ENCODE results near the gene NKAIN4. TPM values are rescaled to one million over a fixed set of nuclear protein-coding genes. Genes with fewer than 3 reads are reported as not detected.

NKAIN4 gene
- total RNA-seq, 1 experiment from 2014 or later = not detected

DNA sequence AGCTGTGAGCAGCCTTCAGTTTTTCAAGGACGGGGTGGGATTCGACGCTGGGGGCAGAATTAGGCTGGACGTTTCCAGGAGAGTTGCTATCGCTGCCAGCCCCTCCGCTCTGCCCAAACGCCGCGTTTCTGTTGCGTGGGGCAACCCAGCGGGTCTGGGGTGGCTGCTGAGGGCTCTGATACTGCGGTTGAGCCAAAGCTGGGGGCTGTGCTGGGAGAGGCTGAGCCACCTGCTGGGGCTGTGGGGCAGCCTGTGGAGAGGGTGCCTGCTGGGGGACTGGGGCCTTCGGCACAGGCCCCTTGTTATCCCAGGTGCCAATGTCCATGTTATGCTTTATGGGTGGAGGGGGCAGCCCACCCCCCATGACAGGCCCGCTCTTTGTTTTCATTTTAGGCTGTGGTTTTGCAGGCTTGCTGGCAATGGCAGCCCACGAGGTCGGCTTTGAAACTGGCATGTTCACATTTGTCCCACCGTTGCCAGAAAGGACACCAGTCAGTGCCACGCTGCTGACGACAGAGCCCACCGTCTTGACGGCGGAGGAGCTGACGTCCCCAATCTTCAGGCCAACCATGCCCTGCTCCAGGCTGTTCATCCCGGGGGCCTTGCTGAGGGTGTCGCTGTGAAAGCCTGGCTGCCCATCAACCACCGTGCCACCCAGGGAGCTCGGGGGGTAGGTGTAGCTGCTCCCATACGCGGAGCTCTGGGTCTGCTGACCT, 51.3 kb downstream of the NKAIN4 start:
- POLR2A ChIA-PET (ENCODE audit: low non-redundant PET) = no interaction called here
- H3K27ac ChIP-seq (ENCODE audit: low read depth, low read length, poor library complexity, severe bottlenecking) = no peak overlapping the region
- CTCF ChIA-PET = no interaction called here
- DNase-seq (ENCODE audit: low spot score) = no peak
- TF ChIP-seq, protein P1, sequence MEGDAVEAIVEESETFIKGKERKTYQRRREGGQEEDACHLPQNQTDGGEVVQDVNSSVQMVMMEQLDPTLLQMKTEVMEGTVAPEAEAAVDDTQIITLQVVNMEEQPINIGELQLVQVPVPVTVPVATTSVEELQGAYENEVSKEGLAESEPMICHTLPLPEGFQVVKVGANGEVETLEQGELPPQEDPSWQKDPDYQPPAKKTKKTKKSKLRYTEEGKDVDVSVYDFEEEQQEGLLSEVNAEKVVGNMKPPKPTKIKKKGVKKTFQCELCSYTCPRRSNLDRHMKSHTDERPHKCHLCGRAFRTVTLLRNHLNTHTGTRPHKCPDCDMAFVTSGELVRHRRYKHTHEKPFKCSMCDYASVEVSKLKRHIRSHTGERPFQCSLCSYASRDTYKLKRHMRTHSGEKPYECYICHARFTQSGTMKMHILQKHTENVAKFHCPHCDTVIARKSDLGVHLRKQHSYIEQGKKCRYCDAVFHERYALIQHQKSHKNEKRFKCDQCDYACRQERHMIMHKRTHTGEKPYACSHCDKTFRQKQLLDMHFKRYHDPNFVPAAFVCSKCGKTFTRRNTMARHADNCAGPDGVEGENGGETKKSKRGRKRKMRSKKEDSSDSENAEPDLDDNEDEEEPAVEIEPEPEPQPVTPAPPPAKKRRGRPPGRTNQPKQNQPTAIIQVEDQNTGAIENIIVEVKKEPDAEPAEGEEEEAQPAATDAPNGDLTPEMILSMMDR (conservative IDR thresholded peaks at IDR 0.05; ENCODE audit: low read depth, low read length) = no peak
- TF ChIP-seq EZH2 (IDR thresholded peaks at IDR 0.05; ENCODE audit: borderline replicate concordance, low read depth, low read length, poor library complexity, severe bottlenecking) = no peak
- BruUV-seq (replicated peaks) = no TSS peak
- H3K9me3 ChIP-seq (ENCODE audit: low read depth, low read length, poor library complexity, severe bottlenecking) = no peaks in the 10 kb centered on the region
- no peaks in the 10 kb centered on the region for H3K27me3 ChIP-seq (replicated peaks; ENCODE audit: insufficient read depth, low read depth, low read length, poor library complexity)
- H3K4me3 ChIP-seq (ENCODE audit: low read depth, low read length, poor library complexity, severe bottlenecking) = no peak overlapping the region
- H3K4me1 ChIP-seq (ENCODE audit: insufficient read depth, low read length, poor library complexity, severe bottlenecking) = no peaks in the 10 kb centered on the region
- intact Hi-C loops (cut with micrococcal nuclease; ENCODE audit: unreplicated experiment) = no loop called here
- H3K36me3 ChIP-seq (ENCODE audit: insufficient read depth, low read length, poor library complexity, severe bottlenecking) = peaks cover 57% of the 10 kb centered on the region

DNA sequence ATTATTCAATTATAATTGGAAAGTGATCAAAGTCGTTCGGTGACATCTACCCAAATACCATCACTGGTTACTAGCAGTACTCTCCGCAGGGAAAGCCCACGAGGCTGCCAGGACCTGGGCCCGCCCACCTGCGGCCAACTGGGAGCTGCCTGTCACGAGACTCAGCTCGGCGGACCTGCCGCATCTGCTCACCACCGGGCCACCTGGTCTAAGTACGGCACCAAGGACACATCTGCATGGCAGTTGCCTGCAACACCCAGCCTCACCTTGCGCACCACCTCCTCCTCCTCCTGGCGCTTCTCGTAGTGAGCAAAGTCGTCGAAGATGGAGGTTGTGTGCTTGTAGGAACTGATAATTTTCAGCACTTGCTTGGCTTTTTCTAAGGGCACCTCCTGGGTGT, 52.2 kb downstream of the NKAIN4 start:
- intact Hi-C loops (cut with micrococcal nuclease; ENCODE audit: unreplicated experiment) = no loop called here
- TF ChIP-seq, protein P1 (conservative IDR thresholded peaks at IDR 0.05; ENCODE audit: low read depth, low read length) = no peak
- TF ChIP-seq EZH2 (IDR thresholded peaks at IDR 0.05; ENCODE audit: borderline replicate concordance, low read depth, low read length, poor library complexity, severe bottlenecking) = no peak
- peaks cover 57% of the 10 kb centered on the region for H3K36me3 ChIP-seq (ENCODE audit: insufficient read depth, low read length, poor library complexity, severe bottlenecking)
- no peak for DNase-seq (ENCODE audit: low spot score)
- H3K27me3 ChIP-seq (replicated peaks; ENCODE audit: insufficient read depth, low read depth, low read length, poor library complexity) = no peaks in the 10 kb centered on the region
- H3K27ac ChIP-seq (ENCODE audit: low read depth, low read length, poor library complexity, severe bottlenecking) = no peak overlapping the region
- ChIA-PET POLR2A (ENCODE audit: low non-redundant PET) (no interaction called here), CTCF (no interaction called here)
- no TSS peak for BruUV-seq (replicated peaks)
- H3K4me1 ChIP-seq (ENCODE audit: insufficient read depth, low read length, poor library complexity, severe bottlenecking) = no peaks in the 10 kb centered on the region
- H3K9me3 ChIP-seq (ENCODE audit: low read depth, low read length, poor library complexity, severe bottlenecking) = no peaks in the 10 kb centered on the region
- no peak overlapping the region for H3K4me3 ChIP-seq (ENCODE audit: low read depth, low read length, poor library complexity, severe bottlenecking)

DNA sequence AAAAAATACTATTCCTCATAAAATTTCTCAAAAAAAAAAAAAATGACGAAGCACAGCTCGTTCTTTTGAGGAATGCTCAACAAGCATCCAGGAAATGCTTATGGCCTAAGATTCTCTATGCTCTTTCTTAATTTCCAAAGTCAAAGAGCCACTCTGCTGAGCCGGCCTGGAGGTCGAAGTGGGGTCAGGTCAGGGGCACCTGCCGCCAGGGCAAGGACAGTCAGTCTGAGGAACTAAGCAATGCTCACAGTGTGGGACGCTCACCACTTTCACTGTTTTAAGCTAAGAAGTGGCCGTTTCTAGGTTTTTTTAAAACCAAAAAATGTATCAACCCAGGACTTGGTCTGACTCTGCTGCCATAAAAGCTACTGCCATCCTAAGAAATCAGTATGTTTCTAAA, 55.7 kb downstream of the NKAIN4 start:
- intact Hi-C loops (cut with micrococcal nuclease; ENCODE audit: unreplicated experiment) = no loop called here
- BruUV-seq (replicated peaks) = no TSS peak
- peaks cover 51% of the 10 kb centered on the region for H3K36me3 ChIP-seq (ENCODE audit: insufficient read depth, low read length, poor library complexity, severe bottlenecking)
- H3K4me3 ChIP-seq (ENCODE audit: low read depth, low read length, poor library complexity, severe bottlenecking) = no peak overlapping the region
- TF ChIP-seq EZH2 (IDR thresholded peaks at IDR 0.05; ENCODE audit: borderline replicate concordance, low read depth, low read length, poor library complexity, severe bottlenecking) = no peak
- TF ChIP-seq, protein P1 (conservative IDR thresholded peaks at IDR 0.05; ENCODE audit: low read depth, low read length) = no peak
- POLR2A ChIA-PET (ENCODE audit: low non-redundant PET) = no interaction called here
- DNase-seq (ENCODE audit: low spot score) = no peak
- H3K9me3 ChIP-seq (ENCODE audit: low read depth, low read length, poor library complexity, severe bottlenecking) = no peaks in the 10 kb centered on the region
- CTCF ChIA-PET = no interaction called here
- no peaks in the 10 kb centered on the region for H3K4me1 ChIP-seq (ENCODE audit: insufficient read depth, low read length, poor library complexity, severe bottlenecking)
- H3K27ac ChIP-seq (ENCODE audit: low read depth, low read length, poor library complexity, severe bottlenecking) = no peak overlapping the region
- no peaks in the 10 kb centered on the region for H3K27me3 ChIP-seq (replicated peaks; ENCODE audit: insufficient read depth, low read depth, low read length, poor library complexity)

Measured in A673 (cell line).